OCI-LY7 (cell line): ENCODE data around the gene MARS1. TPM values are rescaled to one million over a fixed set of nuclear protein-coding genes. Genes with fewer than 3 reads are reported as not detected.

Source experiments
- BruUV-seq: library from RNA; stranded (reverse); fragments of 400-500 nt; replicated peaks from 2 replicates; lab custom pipeline; 2021; lab: Mats Ljungman, UMichigan
- CTCF ChIA-PET: fragments of 300-600 bp; sonication (Branson Sonifier 250); formaldehyde crosslinking; loops from one replicate; lab custom pipeline; 2022; ENCODE audit warnings: antibody characterized with exemption; ENCODE audit not compliant: unreplicated experiment; lab: Charles Lee
- POLR2A ChIA-PET: fragments of 300-600 bp; sonication (Branson Sonifier 250); formaldehyde crosslinking; loops from one replicate; lab custom pipeline; 2022; ENCODE audit warnings: antibody characterized with exemption; lab: Charles Lee
- DNase-seq: peaks from one replicate; pipeline ENCODE4 v3.0.0-alpha.2; 2015; ENCODE audit warnings: low spot score
- H2AFZ ChIP-seq: fragments of 200-600 bp; sonication (generic), shearing (Covaris generic); 2 replicates; pipeline ENCODE4 v1.6.1; 2014; ENCODE audit warnings: mild to moderate bottlenecking, antibody characterized with exemption, low read length, moderate library complexity
- H3K27ac ChIP-seq: fragments of 200-600 bp; sonication (generic); 2 replicates; pipeline ENCODE4 v1.5.1; 2014; ENCODE audit warnings: mixed run types, low read depth, mild to moderate bottlenecking, moderate library complexity, low read length, inconsistent platforms; ENCODE audit not compliant: poor library complexity, severe bottlenecking
- H3K36me3 ChIP-seq: fragments of 200-600 bp; sonication (generic); 2 replicates; pipeline ENCODE4 v1.6.1; 2014; ENCODE audit warnings: mild to moderate bottlenecking, antibody characterized with exemption, low read length, moderate library complexity, mixed read lengths; ENCODE audit not compliant: insufficient read depth
- H3K4me1 ChIP-seq: fragments of 200-600 bp; sonication (generic); 2 replicates; pipeline ENCODE4 v1.5.1; 2014; ENCODE audit warnings: mild to moderate bottlenecking, low read length; ENCODE audit not compliant: insufficient read depth, poor library complexity, severe bottlenecking
- H3K4me2 ChIP-seq: fragments of 200-600 bp; sonication (generic); 2 replicates; pipeline ENCODE4 v1.6.1; 2014; ENCODE audit warnings: mild to moderate bottlenecking, low read length
- H3K4me3 ChIP-seq: fragments of 200-600 bp; sonication (generic); 2 replicates; pipeline ENCODE4 v1.5.1; 2014; ENCODE audit warnings: mild to moderate bottlenecking, low read depth, low read length; ENCODE audit not compliant: poor library complexity, severe bottlenecking
- H3K79me2 ChIP-seq: fragments of 200-600 bp; sonication (generic); 2 replicates; pipeline ENCODE4 v1.6.1; 2016; ENCODE audit warnings: low read depth, mild to moderate bottlenecking, low read length, moderate library complexity, mixed read lengths; ENCODE audit not compliant: insufficient read depth
- H3K9me2 ChIP-seq: fragments of 200-600 bp; sonication (generic); 2 replicates; pipeline ENCODE4 v1.6.1; 2016; ENCODE audit warnings: mild to moderate bottlenecking, low read length, mixed read lengths; ENCODE audit not compliant: insufficient read depth
- H3K9me3 ChIP-seq: fragments of 200-600 bp; sonication (generic); 2 replicates; pipeline ENCODE4 v1.6.1; 2014; ENCODE audit warnings: mild to moderate bottlenecking, mixed run types, low read length, mixed read lengths
- H4K20me1 ChIP-seq: fragments of 200-600 bp; sonication (generic); 2 replicates; pipeline ENCODE4 v1.6.1; 2014; ENCODE audit warnings: mild to moderate bottlenecking, antibody characterized with exemption, low read length, moderate library complexity, mixed read lengths; ENCODE audit not compliant: insufficient read depth
- EZH2phosphoT487 ChIP-seq: fragments of 200-600 bp; sonication (generic); IDR thresholded peaks from 2 replicates; pipeline ENCODE4 v1.6.1; 2018; ENCODE audit warnings: low read depth, borderline replicate concordance, mild to moderate bottlenecking, mixed run types, antibody characterized with exemption, low read length, moderate library complexity, mixed read lengths
- intact Hi-C: fragments of 100-400 bp; cut with micrococcal nuclease; formaldehyde crosslinking; loops from one replicate; pipeline ENCODE4 v1.10.0; 2022; ENCODE audit not compliant: unreplicated experiment
- total RNA-seq, 2 experiments: library from RNA; depleted of rRNA in 1 of 2; stranded (reverse); fragments of >200 nt in 1 of 2; shearing (Covaris generic) in 1 of 2; gene quantifications; 2 replicates each; pipeline ENCODE4 v1.2.3, GENCODE V29; 2014 to 2022
- TF ChIP-seq, protein P1 (sequence below): fragments of 200-600 bp; sonication (generic); conservative IDR thresholded peaks from 2 replicates; pipeline ENCODE4 v1.5.1; 2014; ENCODE audit warnings: mild to moderate bottlenecking, antibody characterized with exemption, low read length, moderate library complexity, mixed read lengths

The MARS1 gene
- total RNA-seq, 2 experiments from 2014 or later: 272 to 465 TPM

GRCh38 chr12:57469296-57470164, 18.3 kb upstream of the MARS1 start:
- ChIA-PET CTCF (no interaction called here), POLR2A (no interaction called here)
- intact Hi-C loops: no loop called here
- no peaks in the 10 kb centered on the region for H3K9me3 ChIP-seq
- H3K27ac ChIP-seq: no peak overlapping the region
- peaks cover 55% of the 10 kb centered on the region for H3K36me3 ChIP-seq
- no peak overlapping the region for H2AFZ ChIP-seq
- no peaks in the 10 kb centered on the region for H4K20me1 ChIP-seq
- no peak for DNase-seq
- no peaks in the 10 kb centered on the region for H3K79me2 ChIP-seq
- no peaks in the 10 kb centered on the region for H3K9me2 ChIP-seq
- BruUV-seq: no TSS peak
- H3K4me1 ChIP-seq: no peaks in the 10 kb centered on the region
- no peak overlapping the region for H3K4me3 ChIP-seq
- no peak overlapping the region for H3K4me2 ChIP-seq
- TF ChIP-seq, protein P1, sequence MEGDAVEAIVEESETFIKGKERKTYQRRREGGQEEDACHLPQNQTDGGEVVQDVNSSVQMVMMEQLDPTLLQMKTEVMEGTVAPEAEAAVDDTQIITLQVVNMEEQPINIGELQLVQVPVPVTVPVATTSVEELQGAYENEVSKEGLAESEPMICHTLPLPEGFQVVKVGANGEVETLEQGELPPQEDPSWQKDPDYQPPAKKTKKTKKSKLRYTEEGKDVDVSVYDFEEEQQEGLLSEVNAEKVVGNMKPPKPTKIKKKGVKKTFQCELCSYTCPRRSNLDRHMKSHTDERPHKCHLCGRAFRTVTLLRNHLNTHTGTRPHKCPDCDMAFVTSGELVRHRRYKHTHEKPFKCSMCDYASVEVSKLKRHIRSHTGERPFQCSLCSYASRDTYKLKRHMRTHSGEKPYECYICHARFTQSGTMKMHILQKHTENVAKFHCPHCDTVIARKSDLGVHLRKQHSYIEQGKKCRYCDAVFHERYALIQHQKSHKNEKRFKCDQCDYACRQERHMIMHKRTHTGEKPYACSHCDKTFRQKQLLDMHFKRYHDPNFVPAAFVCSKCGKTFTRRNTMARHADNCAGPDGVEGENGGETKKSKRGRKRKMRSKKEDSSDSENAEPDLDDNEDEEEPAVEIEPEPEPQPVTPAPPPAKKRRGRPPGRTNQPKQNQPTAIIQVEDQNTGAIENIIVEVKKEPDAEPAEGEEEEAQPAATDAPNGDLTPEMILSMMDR: no peak
- TF ChIP-seq EZH2phosphoT487: no peak

- CTCF ChIA-PET: no interaction called here
- intact Hi-C loops: no loop called here
- Histone ChIP-seq H3K4me1 (no peaks in the 10 kb centered on the region), H4K20me1 (no peaks in the 10 kb centered on the region), H3K27ac (no peak overlapping the region), H3K36me3 (peaks cover 64% of the 10 kb centered on the region), H3K79me2 (no peaks in the 10 kb centered on the region), H3K4me3 (no peak overlapping the region), H2AFZ (no peak overlapping the region), H3K9me3 (no peaks in the 10 kb centered on the region), H3K4me2 (no peak overlapping the region), H3K9me2 (no peaks in the 10 kb centered on the region)
- no peak for DNase-seq
- TF ChIP-seq EZH2phosphoT487: no peak
- TF ChIP-seq, protein P1: no peak
- BruUV-seq: no TSS peak
- POLR2A ChIA-PET: interaction anchor here (0.5 kb wide), 1 partner anchor 22 kb away, joined by 3 read pairs; no protein-coding TSS in a partner anchor
These were observed 17.4 kb upstream of the MARS1 start for GRCh38 chr12:57470286-57470969.
